Inflammatory macrophage treated with lipopolysaccharide for 4 hours (primary cell): ENCODE results near the gene REC114.
"Not testable (repeated sequence)": the region's sequence is repeated elsewhere in the genome, so short reads cannot be mapped to it uniquely, and the experiment has no call there.

Source experiments
- DNase-seq: peaks from one replicate; pipeline ENCODE4 v3.0.0-alpha.2; 2020

The REC114 gene

GRCh38 chr15:73538123-73538522 lies 95.2 kb downstream of the REC114 start:
- no peak for DNase-seq

- no peak for DNase-seq
Measured at GRCh38 chr15:73538563-73539211, 95.7 kb downstream of the REC114 start.

- peak; percentile 62 for DNase-seq
Measured at GRCh38 chr15:73539212-73540128, 96.5 kb downstream of the REC114 start.

- peak; percentile 76 for DNase-seq
Measured at GRCh38 chr15:73540161-73540560, 97.2 kb downstream of the REC114 start.

- DNase-seq: no peak
Measured at GRCh38 chr15:73541479-73541878, 98.5 kb downstream of the REC114 start.

GRCh38 chr15:73548925-73549324 lies 106.0 kb downstream of the REC114 start:
- not testable (repeated sequence) for DNase-seq

- DNase-seq: no peak
Measured at GRCh38 chr15:73550190-73550589, 107.2 kb downstream of the REC114 start.

GRCh38 chr15:73555080-73555479 lies 112.1 kb downstream of the REC114 start:
- DNase-seq: no peak

- peak; percentile 13 for DNase-seq
Measured at GRCh38 chr15:73558529-73558928, 115.6 kb downstream of the REC114 start.

- peak; percentile 68 for DNase-seq
Measured at GRCh38 chr15:73560501-73561117, 117.6 kb downstream of the REC114 start.

GRCh38 chr15:73564255-73564654 lies 121.3 kb downstream of the REC114 start:
- peak; percentile 74 for DNase-seq

GRCh38 chr15:73567020-73567419 lies 124.1 kb downstream of the REC114 start:
- DNase-seq: no peak

GRCh38 chr15:73568564-73569280 lies 125.8 kb downstream of the REC114 start:
- no peak for DNase-seq

GRCh38 chr15:73569361-73569760 lies 126.4 kb downstream of the REC114 start:
- no peak for DNase-seq

GRCh38 chr15:73570355-73571032 lies 127.5 kb downstream of the REC114 start:
- peak; percentile 75 for DNase-seq

- DNase-seq: no peak
Measured at GRCh38 chr15:73571346-73571745, 128.4 kb downstream of the REC114 start.

- no peak for DNase-seq
Measured at GRCh38 chr15:73572296-73572695, 129.3 kb downstream of the REC114 start.

- DNase-seq: no peak
Measured at GRCh38 chr15:73573037-73573436, 130.1 kb downstream of the REC114 start.

GRCh38 chr15:73573572-73573971 lies 130.6 kb downstream of the REC114 start:
- peak; percentile 16 for DNase-seq

GRCh38 chr15:73575636-73576247 lies 132.8 kb downstream of the REC114 start:
- DNase-seq: no peak

- DNase-seq: not testable (repeated sequence)
Measured at GRCh38 chr15:73577593-73577992, 134.6 kb downstream of the REC114 start.

GRCh38 chr15:73578026-73578425 lies 135.1 kb downstream of the REC114 start:
- no peak for DNase-seq
